A673 (cell line): Measurements from ENCODE around the gene ARHGEF28. TPM values are rescaled to one million over a fixed set of nuclear protein-coding genes. Genes with fewer than 3 reads are reported as not detected.

Experiments used
- BruUV-seq: library from RNA; stranded (reverse); fragments of 400-500 nt; replicated peaks from 2 replicates; lab custom pipeline; 2021; lab: Mats Ljungman, UMichigan
- CTCF ChIA-PET: fragments of 300-600 bp; sonication (Branson Sonifier 250); formaldehyde crosslinking; loops from one replicate; lab custom pipeline; 2022; ENCODE audit warnings: antibody characterized with exemption; lab: Charles Lee
- POLR2A ChIA-PET: fragments of 300-600 bp; sonication (Branson Sonifier 250); formaldehyde crosslinking; loops from one replicate; lab custom pipeline; 2022; ENCODE audit warnings: antibody characterized with exemption; ENCODE audit not compliant: low non-redundant PET; lab: Charles Lee
- DNase-seq: peaks from one replicate; pipeline ENCODE4 v3.0.0-alpha.2; 2015; ENCODE audit warnings: low spot score
- H3K27ac ChIP-seq: fragments of 200-600 bp; sonication (generic); 2 replicates; pipeline ENCODE4 v1.5.1; 2016; ENCODE audit warnings: mixed run types, low read depth, mild to moderate bottlenecking, mixed read lengths, antibody characterized with exemption, low read length; ENCODE audit not compliant: poor library complexity, severe bottlenecking
- H3K27me3 ChIP-seq: fragments of 200-600 bp; sonication (generic); replicated peaks from 2 replicates; pipeline ENCODE4 v1.6.1; 2017; ENCODE audit warnings: mixed run types, low read depth, mild to moderate bottlenecking, mixed read lengths, antibody characterized with exemption, low read length; ENCODE audit not compliant: insufficient read depth, poor library complexity
- H3K36me3 ChIP-seq: fragments of 200-600 bp; sonication (generic); 2 replicates; pipeline ENCODE4 v1.6.1; 2016; ENCODE audit warnings: mixed run types, mild to moderate bottlenecking, mixed read lengths, antibody characterized with exemption, low read length; ENCODE audit not compliant: insufficient read depth, poor library complexity, severe bottlenecking
- H3K4me1 ChIP-seq: fragments of 200-600 bp; sonication (generic); 2 replicates; pipeline ENCODE4 v1.6.1; 2017; ENCODE audit warnings: mixed run types, mild to moderate bottlenecking, mixed read lengths, antibody characterized with exemption, low read length; ENCODE audit not compliant: insufficient read depth, poor library complexity, severe bottlenecking
- H3K4me3 ChIP-seq: fragments of 200-600 bp; sonication (generic); 2 replicates; pipeline ENCODE4 v1.5.1; 2016; ENCODE audit warnings: low read depth, mixed run types, mild to moderate bottlenecking, mixed read lengths, low read length; ENCODE audit not compliant: poor library complexity, severe bottlenecking
- H3K9me3 ChIP-seq: fragments of 200-600 bp; sonication (generic); 2 replicates; pipeline ENCODE4 v1.6.1; 2016; ENCODE audit warnings: mixed run types, low read depth, mild to moderate bottlenecking, mixed read lengths, antibody characterized with exemption, low read length; ENCODE audit not compliant: poor library complexity, severe bottlenecking
- EZH2 ChIP-seq: fragments of 200-600 bp; sonication (generic); IDR thresholded peaks from 2 replicates; pipeline ENCODE4 v1.6.1; 2017; ENCODE audit warnings: borderline replicate concordance, low read depth, mild to moderate bottlenecking, mixed read lengths, antibody characterized with exemption, low read length; ENCODE audit not compliant: poor library complexity, severe bottlenecking
- intact Hi-C: fragments of 100-400 bp; cut with micrococcal nuclease; formaldehyde crosslinking; loops from one replicate; pipeline ENCODE4 v1.10.0; 2022; ENCODE audit not compliant: unreplicated experiment
- total RNA-seq: library from RNA; stranded (reverse); gene quantifications from 2 replicates; pipeline ENCODE4 v1.2.3, GENCODE V29; 2021
- TF ChIP-seq, protein P1 (sequence below): fragments of 300-800, 200-600 bp; sonication (generic); conservative IDR thresholded peaks from 2 replicates; pipeline ENCODE4 v1.5.1; 2017; ENCODE audit warnings: low read depth, mild to moderate bottlenecking, antibody characterized with exemption, low read length, moderate library complexity, mixed read lengths

Gene ARHGEF28
- total RNA-seq, 1 experiment from 2014 or later: 3.4 TPM

DNA sequence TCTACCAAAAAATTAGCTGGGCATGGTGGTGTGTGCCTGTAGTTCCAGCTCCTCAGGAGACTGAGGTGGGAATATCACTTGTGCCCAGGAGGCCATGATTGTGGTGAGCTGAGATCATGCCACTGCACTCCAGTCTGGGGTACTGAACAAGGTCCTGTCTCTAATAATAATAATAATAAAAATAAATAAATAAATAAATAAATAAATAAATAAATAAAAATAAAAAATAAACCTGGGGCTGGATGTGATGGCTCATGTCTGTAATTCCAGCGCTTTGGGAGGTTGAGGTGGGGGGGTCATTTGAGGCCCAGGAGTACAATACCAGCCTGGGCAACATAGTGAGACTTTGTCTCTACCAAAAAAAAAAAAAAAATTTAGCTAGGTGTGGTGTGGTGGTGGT lies 113.7 kb downstream of the ARHGEF28 start:
- H3K4me3 ChIP-seq: no peak overlapping the region
- POLR2A ChIA-PET: no interaction called here
- DNase-seq: no peak
- intact Hi-C loops: no loop called here
- peaks cover 12% of the 10 kb centered on the region for H3K27me3 ChIP-seq
- no peak overlapping the region for H3K27ac ChIP-seq
- H3K9me3 ChIP-seq: no peaks in the 10 kb centered on the region
- H3K4me1 ChIP-seq: no peaks in the 10 kb centered on the region
- H3K36me3 ChIP-seq: no peaks in the 10 kb centered on the region
- CTCF ChIA-PET: no interaction called here
- TF ChIP-seq, protein P1, sequence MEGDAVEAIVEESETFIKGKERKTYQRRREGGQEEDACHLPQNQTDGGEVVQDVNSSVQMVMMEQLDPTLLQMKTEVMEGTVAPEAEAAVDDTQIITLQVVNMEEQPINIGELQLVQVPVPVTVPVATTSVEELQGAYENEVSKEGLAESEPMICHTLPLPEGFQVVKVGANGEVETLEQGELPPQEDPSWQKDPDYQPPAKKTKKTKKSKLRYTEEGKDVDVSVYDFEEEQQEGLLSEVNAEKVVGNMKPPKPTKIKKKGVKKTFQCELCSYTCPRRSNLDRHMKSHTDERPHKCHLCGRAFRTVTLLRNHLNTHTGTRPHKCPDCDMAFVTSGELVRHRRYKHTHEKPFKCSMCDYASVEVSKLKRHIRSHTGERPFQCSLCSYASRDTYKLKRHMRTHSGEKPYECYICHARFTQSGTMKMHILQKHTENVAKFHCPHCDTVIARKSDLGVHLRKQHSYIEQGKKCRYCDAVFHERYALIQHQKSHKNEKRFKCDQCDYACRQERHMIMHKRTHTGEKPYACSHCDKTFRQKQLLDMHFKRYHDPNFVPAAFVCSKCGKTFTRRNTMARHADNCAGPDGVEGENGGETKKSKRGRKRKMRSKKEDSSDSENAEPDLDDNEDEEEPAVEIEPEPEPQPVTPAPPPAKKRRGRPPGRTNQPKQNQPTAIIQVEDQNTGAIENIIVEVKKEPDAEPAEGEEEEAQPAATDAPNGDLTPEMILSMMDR: no peak
- no peak for TF ChIP-seq EZH2
- BruUV-seq: no TSS peak

DNA sequence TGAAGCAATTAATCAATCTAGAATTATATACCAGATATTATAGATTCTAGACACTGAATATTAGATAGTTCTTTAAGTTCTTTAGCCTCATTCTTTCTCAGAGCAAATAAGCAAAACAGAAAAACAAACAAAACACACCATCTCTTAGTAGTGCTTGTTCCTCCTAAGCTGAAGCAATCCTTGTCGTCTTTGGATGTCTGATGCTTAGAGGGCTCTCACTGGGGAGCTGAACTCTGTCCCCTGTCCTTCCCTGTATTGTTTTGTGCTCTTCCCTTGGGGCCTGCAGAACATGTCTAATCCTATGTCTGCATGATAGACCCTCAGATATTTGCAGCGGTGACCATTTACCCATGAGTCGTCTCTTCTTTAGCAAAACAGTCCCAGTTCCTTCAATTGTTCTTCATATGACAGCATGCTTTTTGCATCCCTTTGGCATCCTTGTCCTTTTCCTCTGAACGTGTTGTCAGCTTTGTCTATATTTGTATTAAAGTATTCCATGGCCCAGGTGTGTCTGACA lies 114.3 kb downstream of the ARHGEF28 start:
- H3K9me3 ChIP-seq: no peaks in the 10 kb centered on the region
- no peaks in the 10 kb centered on the region for H3K36me3 ChIP-seq
- TF ChIP-seq, protein P1: no peak
- no peak for TF ChIP-seq EZH2
- no peak overlapping the region for H3K27ac ChIP-seq
- H3K4me3 ChIP-seq: no peak overlapping the region
- H3K27me3 ChIP-seq: peaks cover 15% of the 10 kb centered on the region
- no peaks in the 10 kb centered on the region for H3K4me1 ChIP-seq
- no TSS peak for BruUV-seq
- no peak for DNase-seq
- intact Hi-C loops: no loop called here
- CTCF ChIA-PET: no interaction called here
- POLR2A ChIA-PET: interaction anchor here (0.5 kb wide), 1 partner anchor 986 kb away, joined by 5 read pairs; no protein-coding TSS in a partner anchor

DNA sequence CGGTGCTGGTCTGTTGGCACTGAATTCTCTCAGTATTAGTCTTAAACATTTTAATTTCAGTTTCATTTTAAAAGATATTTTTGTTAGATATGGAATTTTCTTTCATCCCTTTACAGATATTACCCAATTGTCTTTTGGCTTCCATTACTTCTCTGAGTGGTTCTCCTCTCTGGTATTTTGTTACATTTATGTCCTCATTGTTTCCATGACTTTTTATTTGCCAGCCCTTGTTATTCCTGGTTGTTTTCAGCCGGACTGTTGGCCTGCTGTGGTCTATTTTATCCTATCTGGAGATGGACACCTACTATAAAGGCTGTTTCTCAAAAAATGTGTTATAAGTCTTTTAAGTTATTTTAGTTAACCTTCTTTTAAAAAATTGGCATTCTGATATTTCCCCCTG lies 117.2 kb downstream of the ARHGEF28 start:
- intact Hi-C loops: no loop called here
- BruUV-seq: no TSS peak
- TF ChIP-seq EZH2: no peak
- TF ChIP-seq, protein P1: no peak
- Histone ChIP-seq H3K4me1 (no peaks in the 10 kb centered on the region), H3K27ac (no peak overlapping the region), H3K36me3 (no peaks in the 10 kb centered on the region), H3K9me3 (no peaks in the 10 kb centered on the region), H3K27me3 (peaks cover 43% of the 10 kb centered on the region), H3K4me3 (no peak overlapping the region)
- ChIA-PET CTCF (no interaction called here), POLR2A (no interaction called here)
- no peak for DNase-seq
